Measurements from ENCODE around the gene NFAM1.

Gene NFAM1

DNA sequence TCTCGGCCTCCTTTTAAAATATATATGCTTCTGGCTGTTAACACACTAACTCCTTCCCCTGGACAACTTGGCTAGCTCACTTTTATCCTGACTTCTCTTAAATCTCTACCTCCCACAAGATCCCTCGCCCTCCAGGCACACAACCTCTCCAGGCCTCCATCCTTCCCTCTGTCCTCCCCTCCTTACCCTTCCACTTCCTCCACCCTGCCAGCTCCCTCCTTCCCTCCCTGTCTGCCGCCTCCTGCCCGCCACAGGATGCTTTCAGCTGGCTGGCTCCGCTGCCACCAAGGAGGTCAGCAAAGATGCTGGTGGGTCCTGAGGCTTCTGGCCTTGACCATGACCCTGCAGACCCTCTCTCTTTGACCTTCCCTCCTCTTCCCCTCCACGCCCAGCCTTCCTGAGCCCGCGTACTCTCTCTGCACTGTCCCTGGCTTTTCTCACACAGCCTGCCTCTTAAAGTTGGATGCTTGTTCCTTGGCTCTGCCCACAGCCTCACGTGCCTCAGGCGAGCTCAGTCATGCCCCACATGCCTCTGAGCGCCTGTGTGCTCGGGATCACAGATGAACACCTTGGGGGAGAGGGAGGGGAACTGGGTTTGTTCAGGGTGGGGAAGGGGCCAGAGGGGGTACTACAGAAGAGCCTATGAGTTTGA, 6.7 kb downstream of the NFAM1 start:
- peaks cover 4% of the 10 kb centered on the region for H3K4me1 ChIP-seq (ENCODE audit: control insufficient read depth, insufficient read depth, low read length)
- H3K36me3 ChIP-seq (ENCODE audit: control insufficient read depth, insufficient read depth, low read length) = no peaks in the 10 kb centered on the region
- no peaks in the 10 kb centered on the region for H3K27me3 ChIP-seq (ENCODE audit: control insufficient read depth, insufficient read depth, low read length)
- H3K9ac ChIP-seq (ENCODE audit: low read depth, low read length) = no peak overlapping the region
- H3K4me3 ChIP-seq (ENCODE audit: low read depth, low read length) = no peak overlapping the region
- no peaks in the 10 kb centered on the region for H3K9me3 ChIP-seq (ENCODE audit: control insufficient read depth, insufficient read depth, low read length)

DNA sequence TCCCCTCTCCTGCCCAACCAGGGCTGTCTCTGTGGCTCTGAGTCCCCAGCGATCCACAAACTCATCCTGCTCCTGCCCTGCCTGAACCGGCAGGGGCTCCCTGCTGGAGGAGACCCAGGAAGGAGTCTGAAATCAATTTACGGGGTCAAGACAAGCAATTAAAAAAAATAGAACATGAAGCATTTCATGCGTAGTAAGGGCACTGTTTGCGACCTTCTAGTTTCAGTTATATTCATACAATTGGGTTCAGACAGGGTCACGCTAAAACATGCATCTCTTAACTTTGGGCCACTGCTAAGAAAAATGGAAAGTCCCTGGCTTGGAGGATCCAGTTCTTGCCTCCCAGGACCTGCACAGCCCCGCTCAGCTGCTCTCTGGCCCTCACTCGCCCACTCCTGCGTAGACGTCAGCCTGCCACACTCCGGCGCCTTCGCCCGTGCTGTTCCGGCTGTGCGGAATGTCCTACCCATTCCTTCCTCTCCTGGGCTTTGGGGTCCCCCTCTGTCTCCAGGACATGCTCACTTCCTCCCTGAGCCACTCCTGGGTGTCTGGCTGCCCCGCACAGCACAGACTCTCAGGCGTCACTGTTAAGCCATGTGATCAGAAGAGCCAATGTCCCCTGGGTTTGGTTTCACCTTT, 12.8 kb downstream of the NFAM1 start:
- Histone ChIP-seq H3K36me3 (ENCODE audit: control insufficient read depth, insufficient read depth, low read length) (no peaks in the 10 kb centered on the region), H3K4me3 (ENCODE audit: low read depth, low read length) (no peak overlapping the region), H3K27me3 (ENCODE audit: control insufficient read depth, insufficient read depth, low read length) (no peaks in the 10 kb centered on the region), H3K4me1 (ENCODE audit: control insufficient read depth, insufficient read depth, low read length) (peaks cover 1% of the 10 kb centered on the region), H3K9ac (ENCODE audit: low read depth, low read length) (peak overlapping the region; percentile 24), H3K9me3 (ENCODE audit: control insufficient read depth, insufficient read depth, low read length) (no peaks in the 10 kb centered on the region)

DNA sequence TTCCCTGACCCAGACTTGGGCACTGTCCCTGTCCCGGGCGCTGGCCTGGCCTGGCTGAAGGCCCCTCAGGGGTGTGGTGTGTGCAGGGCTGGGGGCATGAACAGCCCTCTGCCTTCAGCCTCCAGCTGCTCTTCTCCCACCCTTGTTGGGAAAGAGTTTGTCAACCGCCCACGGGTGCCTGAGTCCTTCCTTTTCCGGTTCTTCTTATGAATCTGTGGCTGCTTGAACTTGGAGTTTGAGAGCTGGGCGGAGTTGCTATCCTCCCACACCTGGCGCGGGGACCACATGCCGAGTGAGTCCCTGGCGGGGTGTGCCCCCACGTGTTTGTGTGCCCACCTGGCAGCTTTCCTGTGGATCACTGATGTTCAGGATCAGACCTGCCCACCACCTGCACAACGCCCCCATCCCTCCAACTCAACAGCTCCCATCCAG, 13.4 kb downstream of the NFAM1 start:
- H3K4me3 ChIP-seq (ENCODE audit: low read depth, low read length) = no peak overlapping the region
- H3K9ac ChIP-seq (ENCODE audit: low read depth, low read length) = no peak overlapping the region
- no peaks in the 10 kb centered on the region for H3K4me1 ChIP-seq (ENCODE audit: control insufficient read depth, insufficient read depth, low read length)
- no peaks in the 10 kb centered on the region for H3K36me3 ChIP-seq (ENCODE audit: control insufficient read depth, insufficient read depth, low read length)
- H3K27me3 ChIP-seq (ENCODE audit: control insufficient read depth, insufficient read depth, low read length) = no peaks in the 10 kb centered on the region
- H3K9me3 ChIP-seq (ENCODE audit: control insufficient read depth, insufficient read depth, low read length) = no peaks in the 10 kb centered on the region

DNA sequence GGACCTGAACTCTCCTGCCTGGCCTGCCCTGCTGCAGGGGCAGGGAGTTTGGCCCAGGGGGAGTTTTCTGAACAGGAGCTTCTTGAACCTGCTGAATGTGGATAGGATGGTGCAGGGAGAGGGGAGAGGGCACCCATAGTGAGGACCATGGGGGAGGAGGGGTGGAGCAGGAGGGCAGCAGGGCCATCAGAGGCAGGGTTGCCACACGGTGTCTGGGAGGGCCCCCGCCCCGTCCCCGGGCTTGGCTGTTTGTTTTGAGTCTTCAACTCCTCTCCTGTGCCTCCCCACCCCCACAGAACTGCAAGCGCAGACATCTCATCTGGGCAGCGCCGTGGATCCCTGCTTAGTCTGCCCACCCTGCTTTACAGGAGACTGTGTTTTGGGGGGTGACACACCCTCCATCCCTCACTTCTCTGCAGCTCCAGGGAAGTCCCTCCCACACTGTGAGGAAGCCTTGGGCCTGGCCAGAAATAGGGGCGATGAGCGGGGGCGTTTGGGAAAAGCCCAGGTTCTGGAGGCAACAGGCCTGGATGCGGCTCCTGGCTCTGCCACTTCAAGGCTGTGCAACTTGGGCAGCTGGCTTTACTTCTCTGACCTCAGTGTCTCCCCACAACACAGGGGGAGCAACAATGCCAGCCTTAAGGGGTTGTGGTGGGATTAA, 14.4 kb downstream of the NFAM1 start:
- Histone ChIP-seq H3K27me3 (ENCODE audit: control insufficient read depth, insufficient read depth, low read length) (no peaks in the 10 kb centered on the region), H3K4me1 (ENCODE audit: control insufficient read depth, insufficient read depth, low read length) (no peaks in the 10 kb centered on the region), H3K9me3 (ENCODE audit: control insufficient read depth, insufficient read depth, low read length) (no peaks in the 10 kb centered on the region), H3K4me3 (ENCODE audit: low read depth, low read length) (no peak overlapping the region), H3K36me3 (ENCODE audit: control insufficient read depth, insufficient read depth, low read length) (no peaks in the 10 kb centered on the region), H3K9ac (ENCODE audit: low read depth, low read length) (peak overlapping the region; percentile 12)

DNA sequence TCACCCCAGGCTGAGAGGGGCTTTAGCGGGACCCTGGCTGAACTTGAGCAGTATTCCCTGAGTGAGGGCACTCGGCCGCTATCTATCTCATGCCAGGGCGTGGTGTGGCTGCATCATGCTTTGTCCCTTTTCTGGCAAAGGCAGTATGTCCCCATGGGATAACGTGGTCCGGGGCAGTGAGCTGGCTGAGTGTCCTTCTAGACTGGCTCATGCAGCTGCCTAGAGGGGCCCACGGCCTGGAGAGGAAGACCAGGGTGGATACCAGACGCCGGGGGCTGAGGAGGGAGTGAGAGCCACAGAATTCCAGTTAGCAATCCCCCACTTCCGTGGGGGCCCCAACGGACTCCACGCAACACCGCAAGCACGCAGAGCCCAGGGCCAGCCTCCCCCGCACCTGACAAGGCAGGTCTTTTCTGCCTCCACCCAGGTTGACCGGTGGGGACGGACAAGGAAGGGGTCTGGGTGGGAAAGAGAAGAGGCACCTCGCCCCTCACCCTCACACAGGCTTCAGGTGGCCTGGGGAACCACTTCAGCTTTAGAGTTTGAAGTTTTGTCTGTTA, 15.5 kb downstream of the NFAM1 start:
- H3K4me1 ChIP-seq (ENCODE audit: control insufficient read depth, insufficient read depth, low read length) = peaks cover 7% of the 10 kb centered on the region
- H3K36me3 ChIP-seq (ENCODE audit: control insufficient read depth, insufficient read depth, low read length) = no peaks in the 10 kb centered on the region
- H3K9me3 ChIP-seq (ENCODE audit: control insufficient read depth, insufficient read depth, low read length) = no peaks in the 10 kb centered on the region
- H3K27me3 ChIP-seq (ENCODE audit: control insufficient read depth, insufficient read depth, low read length) = no peaks in the 10 kb centered on the region
- H3K9ac ChIP-seq (ENCODE audit: low read depth, low read length) = no peak overlapping the region
- no peak overlapping the region for H3K4me3 ChIP-seq (ENCODE audit: low read depth, low read length)

DNA sequence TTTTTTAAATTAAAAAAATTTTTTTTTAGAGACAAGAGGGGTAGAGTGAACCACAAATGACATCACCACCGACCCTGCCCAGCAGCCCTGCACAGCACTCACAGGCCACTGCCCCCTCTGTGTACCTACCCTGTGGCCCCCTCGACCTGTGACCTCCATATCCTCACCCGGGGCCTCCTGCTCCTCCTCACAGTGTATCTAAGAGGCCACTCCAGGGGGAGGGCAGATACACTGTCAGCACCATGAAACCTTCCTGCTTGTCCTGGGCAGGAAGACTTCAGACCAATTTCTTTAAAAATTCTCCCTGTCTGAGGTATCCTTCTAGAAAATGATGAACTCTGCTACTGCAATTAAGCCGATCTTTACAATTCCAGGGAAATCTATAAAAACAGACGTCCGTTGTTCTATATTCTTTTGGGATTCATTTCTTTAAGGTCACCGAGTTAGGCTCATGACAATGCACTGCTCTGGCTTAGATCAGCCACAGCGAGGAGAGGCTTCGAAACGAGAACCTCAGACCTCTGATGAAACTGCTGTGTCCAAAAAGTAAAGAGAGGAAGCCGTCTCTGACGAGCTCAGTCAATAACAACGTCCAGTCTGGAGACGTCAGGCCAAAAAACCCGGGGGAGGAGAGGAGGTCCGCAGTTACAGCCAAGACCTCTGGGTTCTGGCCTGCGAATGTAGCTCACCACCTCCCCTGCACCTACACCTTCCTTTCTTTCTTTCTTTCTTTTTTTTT, 17.5 kb downstream of the NFAM1 start:
- Histone ChIP-seq H3K36me3 (ENCODE audit: control insufficient read depth, insufficient read depth, low read length) (no peaks in the 10 kb centered on the region), H3K4me1 (ENCODE audit: control insufficient read depth, insufficient read depth, low read length) (peaks cover 7% of the 10 kb centered on the region), H3K9me3 (ENCODE audit: control insufficient read depth, insufficient read depth, low read length) (no peaks in the 10 kb centered on the region), H3K27me3 (ENCODE audit: control insufficient read depth, insufficient read depth, low read length) (no peaks in the 10 kb centered on the region), H3K4me3 (ENCODE audit: low read depth, low read length) (no peak overlapping the region), H3K9ac (ENCODE audit: low read depth, low read length) (no peak overlapping the region)

DNA sequence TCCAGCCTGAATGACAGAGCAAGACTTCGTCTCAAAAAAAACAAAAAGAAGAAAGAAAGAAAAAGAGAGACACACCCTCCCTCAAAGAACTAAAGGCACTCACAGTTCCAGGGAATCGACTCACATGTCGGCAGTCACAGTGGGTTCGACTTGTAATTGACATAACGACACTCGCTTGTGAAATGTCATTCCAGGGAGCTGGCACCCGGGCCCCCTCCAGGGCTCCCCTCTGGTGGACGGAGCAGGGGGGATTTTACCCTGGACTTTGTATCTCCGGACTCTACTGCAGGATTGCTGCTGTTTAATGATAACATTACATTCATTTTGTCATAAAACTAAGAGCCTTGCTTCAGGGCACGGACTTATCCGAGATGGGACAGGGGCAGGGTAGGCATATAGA, 18.2 kb downstream of the NFAM1 start:
- Histone ChIP-seq H3K4me3 (ENCODE audit: low read depth, low read length) (no peak overlapping the region), H3K36me3 (ENCODE audit: control insufficient read depth, insufficient read depth, low read length) (no peaks in the 10 kb centered on the region), H3K9ac (ENCODE audit: low read depth, low read length) (no peak overlapping the region), H3K4me1 (ENCODE audit: control insufficient read depth, insufficient read depth, low read length) (peaks cover 7% of the 10 kb centered on the region), H3K9me3 (ENCODE audit: control insufficient read depth, insufficient read depth, low read length) (no peaks in the 10 kb centered on the region), H3K27me3 (ENCODE audit: control insufficient read depth, insufficient read depth, low read length) (no peaks in the 10 kb centered on the region)

DNA sequence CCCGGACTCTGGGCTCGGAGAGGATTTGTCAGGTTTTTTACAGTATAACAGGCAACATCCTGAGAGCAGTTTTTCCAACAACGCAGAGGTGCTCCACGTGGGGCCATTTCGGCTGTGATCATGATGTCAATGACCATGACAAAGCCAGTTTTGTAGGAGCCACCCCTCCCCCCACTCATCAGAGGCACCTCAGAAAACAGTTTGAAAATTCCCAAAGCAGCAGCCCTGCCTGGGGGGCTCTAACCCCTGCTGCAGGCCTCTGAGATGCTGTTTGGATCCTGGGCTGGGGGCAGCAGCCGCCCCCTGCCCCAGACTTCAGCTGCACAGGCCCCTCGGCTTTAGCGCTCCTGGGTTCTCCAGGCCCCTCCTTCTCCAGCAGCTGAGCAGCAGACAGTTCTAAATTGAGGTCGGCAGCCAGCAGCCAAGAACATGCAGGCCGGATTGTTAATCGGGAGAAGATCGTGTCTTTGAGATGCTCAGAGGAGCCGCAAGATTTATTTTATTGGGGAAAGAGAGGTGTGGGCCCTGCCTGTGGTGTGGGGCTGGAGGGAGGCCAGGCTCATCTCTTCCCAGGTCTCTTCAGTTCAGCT, 19.4 kb downstream of the NFAM1 start:
- Histone ChIP-seq H3K27me3 (ENCODE audit: control insufficient read depth, insufficient read depth, low read length) (no peaks in the 10 kb centered on the region), H3K9ac (ENCODE audit: low read depth, low read length) (peak overlapping the region; percentile 41), H3K4me3 (ENCODE audit: low read depth, low read length) (no peak overlapping the region), H3K36me3 (ENCODE audit: control insufficient read depth, insufficient read depth, low read length) (no peaks in the 10 kb centered on the region), H3K4me1 (ENCODE audit: control insufficient read depth, insufficient read depth, low read length) (peaks cover 7% of the 10 kb centered on the region), H3K9me3 (ENCODE audit: control insufficient read depth, insufficient read depth, low read length) (no peaks in the 10 kb centered on the region)

DNA sequence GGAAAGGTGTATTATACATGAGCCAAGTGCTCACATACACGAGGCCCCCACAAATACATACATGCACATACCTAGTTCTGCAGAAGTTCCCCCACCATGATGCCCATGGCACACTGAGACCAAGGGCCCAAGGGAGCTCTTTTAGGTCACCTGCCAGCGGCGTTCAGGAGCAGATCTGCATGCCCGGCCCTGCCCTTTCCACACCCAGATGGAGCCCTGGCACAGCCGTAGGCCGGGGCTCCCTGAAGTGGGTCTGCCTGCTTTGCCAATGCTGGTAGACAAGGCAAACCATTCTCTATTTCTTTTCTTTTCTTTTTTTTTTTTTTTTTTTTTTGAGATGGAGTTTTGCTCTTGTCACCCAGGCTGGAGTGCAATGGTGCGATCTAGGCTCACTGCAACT, 21.5 kb downstream of the NFAM1 start:
- no peak overlapping the region for H3K4me3 ChIP-seq (ENCODE audit: low read depth, low read length)
- no peaks in the 10 kb centered on the region for H3K9me3 ChIP-seq (ENCODE audit: control insufficient read depth, insufficient read depth, low read length)
- no peak overlapping the region for H3K9ac ChIP-seq (ENCODE audit: low read depth, low read length)
- no peaks in the 10 kb centered on the region for H3K27me3 ChIP-seq (ENCODE audit: control insufficient read depth, insufficient read depth, low read length)
- H3K4me1 ChIP-seq (ENCODE audit: control insufficient read depth, insufficient read depth, low read length) = peaks cover 7% of the 10 kb centered on the region
- H3K36me3 ChIP-seq (ENCODE audit: control insufficient read depth, insufficient read depth, low read length) = no peaks in the 10 kb centered on the region

DNA sequence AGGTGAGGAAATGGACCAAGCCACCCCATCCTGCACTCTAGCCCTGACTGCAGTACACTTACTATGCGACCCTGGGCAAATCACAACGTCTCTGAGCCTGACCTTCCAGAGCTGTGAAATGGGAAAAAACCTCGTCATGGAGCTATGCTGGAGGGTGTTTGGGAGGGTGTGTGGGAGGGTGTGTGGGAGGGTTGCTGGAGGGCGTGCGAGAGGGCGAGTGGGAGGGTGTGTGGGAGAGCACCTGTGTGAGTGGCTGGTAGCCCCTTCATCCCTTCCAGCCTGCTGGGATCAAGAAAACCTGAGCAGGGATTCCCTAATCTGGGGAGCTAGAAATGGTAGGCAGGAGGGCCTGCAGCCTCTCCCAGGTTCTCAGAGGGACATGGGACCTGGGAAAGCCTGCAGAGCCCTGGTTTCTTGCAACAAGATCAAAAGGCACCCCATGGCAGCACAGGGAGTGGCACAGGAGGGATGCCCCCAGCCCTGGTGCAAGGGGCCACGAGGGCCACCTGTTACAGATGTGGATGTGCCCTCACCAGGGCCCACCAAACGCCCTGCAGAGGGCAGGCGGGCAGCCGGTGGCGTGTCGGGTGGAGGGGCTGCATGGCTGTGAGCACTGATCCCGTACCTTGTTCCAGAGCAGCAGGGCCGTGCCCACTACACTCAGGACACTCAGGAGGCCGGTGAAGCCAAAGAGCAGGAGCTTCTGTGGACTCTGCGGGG, 23.2 kb downstream of the NFAM1 start:
- Histone ChIP-seq H3K9me3 (ENCODE audit: control insufficient read depth, insufficient read depth, low read length) (no peaks in the 10 kb centered on the region), H3K9ac (ENCODE audit: low read depth, low read length) (no peak overlapping the region), H3K36me3 (ENCODE audit: control insufficient read depth, insufficient read depth, low read length) (no peaks in the 10 kb centered on the region), H3K4me1 (ENCODE audit: control insufficient read depth, insufficient read depth, low read length) (peaks cover 7% of the 10 kb centered on the region), H3K4me3 (ENCODE audit: low read depth, low read length) (no peak overlapping the region), H3K27me3 (ENCODE audit: control insufficient read depth, insufficient read depth, low read length) (no peaks in the 10 kb centered on the region)

DNA sequence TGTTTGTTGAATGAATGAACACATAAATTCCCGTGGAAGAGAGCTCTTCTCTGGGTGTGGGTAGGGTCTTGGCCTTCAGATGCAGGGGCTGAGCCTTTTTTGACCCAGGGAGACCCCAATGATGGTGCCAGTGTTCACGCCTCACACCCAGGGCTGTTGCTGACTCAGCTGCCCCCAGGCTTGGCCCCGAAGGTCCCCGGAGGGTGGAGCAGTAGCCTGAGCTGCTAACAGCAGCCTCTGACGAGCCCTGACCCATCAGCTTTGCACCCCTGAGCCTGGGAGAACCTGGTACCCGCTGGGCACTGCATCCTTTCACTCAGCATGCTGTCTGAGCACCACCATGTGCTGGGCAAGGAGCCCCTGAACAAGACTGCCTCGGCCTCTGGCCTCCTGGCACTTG, 23.9 kb downstream of the NFAM1 start:
- no peaks in the 10 kb centered on the region for H3K9me3 ChIP-seq (ENCODE audit: control insufficient read depth, insufficient read depth, low read length)

More for the DNA sequence above, 23.9 kb downstream of the NFAM1 start:
- peaks cover 7% of the 10 kb centered on the region for H3K4me1 ChIP-seq (ENCODE audit: control insufficient read depth, insufficient read depth, low read length)
- no peaks in the 10 kb centered on the region for H3K36me3 ChIP-seq (ENCODE audit: control insufficient read depth, insufficient read depth, low read length)
- no peaks in the 10 kb centered on the region for H3K27me3 ChIP-seq (ENCODE audit: control insufficient read depth, insufficient read depth, low read length)
- no peak overlapping the region for H3K9ac ChIP-seq (ENCODE audit: low read depth, low read length)
- H3K4me3 ChIP-seq (ENCODE audit: low read depth, low read length) = no peak overlapping the region
